Lower leg skin (tissue), 4 donors: Measurements from ENCODE around the gene DTNA. TPM values are rescaled to one million over a fixed set of nuclear protein-coding genes. Genes with fewer than 3 reads are reported as not detected.
"Not testable (repeated sequence)": the region's sequence is repeated elsewhere in the genome, so short reads cannot be mapped to it uniquely, and the experiment has no call there.

Source experiments
- DNase-seq, 2 donors: peaks; one replicate each; pipeline ENCODE4 v3.0.0-alpha.2; 2019; ENCODE audit warnings: low spot score in 2 of 2
- H3K4me3 ChIP-seq: fragments of 200-600 bp; sonication (generic); 2 replicates; pipeline ENCODE4 v1.5.1; 2017; ENCODE audit warnings: mild to moderate bottlenecking, low read depth; ENCODE audit not compliant: poor library complexity, severe bottlenecking
- POLR2A ChIP-seq, 2 donors: fragments of 450-650 bp; IDR thresholded peaks; one replicate each; pipeline ENCODE4 v1.6.1; 2016 to 2017; ENCODE audit warnings: antibody characterized with exemption in 2 of 2, mild to moderate bottlenecking in 1 of 2, moderate library complexity in 1 of 2
- whole genome bisulfite sequencing, 2 donors: methylation state at CpG; one replicate each; pipeline ENCODE4 v1.1.5; 2018; 5-methylcytosine and 5-hydroxymethylcytosine counted together
- intact Hi-C: fragments of 100-400 bp; cut with DNase I; formaldehyde crosslinking; loops from one replicate; pipeline ENCODE4 v1.15.0; 2023; ENCODE audit warnings: low total_unique reads
- total RNA-seq, 4 donors: library from RNA; depleted of rRNA; stranded (reverse); fragments of >200 nt; gene quantifications; one replicate each; pipeline ENCODE4 v1.1.0, GENCODE V29; 2016
- TF ChIP-seq, protein P1 (sequence below), 3 donors: fragments of 450-650 bp; IDR thresholded peaks; one replicate each; pipeline ENCODE4 v1.5.1; 2016; ENCODE audit warnings: antibody characterized with exemption in 3 of 3, mild to moderate bottlenecking in 3 of 3, moderate library complexity in 2 of 3

DTNA gene
- total RNA-seq, 4 donors from 2014 or later: 3.3 to 8.0 (median 5.7) TPM

DNA sequence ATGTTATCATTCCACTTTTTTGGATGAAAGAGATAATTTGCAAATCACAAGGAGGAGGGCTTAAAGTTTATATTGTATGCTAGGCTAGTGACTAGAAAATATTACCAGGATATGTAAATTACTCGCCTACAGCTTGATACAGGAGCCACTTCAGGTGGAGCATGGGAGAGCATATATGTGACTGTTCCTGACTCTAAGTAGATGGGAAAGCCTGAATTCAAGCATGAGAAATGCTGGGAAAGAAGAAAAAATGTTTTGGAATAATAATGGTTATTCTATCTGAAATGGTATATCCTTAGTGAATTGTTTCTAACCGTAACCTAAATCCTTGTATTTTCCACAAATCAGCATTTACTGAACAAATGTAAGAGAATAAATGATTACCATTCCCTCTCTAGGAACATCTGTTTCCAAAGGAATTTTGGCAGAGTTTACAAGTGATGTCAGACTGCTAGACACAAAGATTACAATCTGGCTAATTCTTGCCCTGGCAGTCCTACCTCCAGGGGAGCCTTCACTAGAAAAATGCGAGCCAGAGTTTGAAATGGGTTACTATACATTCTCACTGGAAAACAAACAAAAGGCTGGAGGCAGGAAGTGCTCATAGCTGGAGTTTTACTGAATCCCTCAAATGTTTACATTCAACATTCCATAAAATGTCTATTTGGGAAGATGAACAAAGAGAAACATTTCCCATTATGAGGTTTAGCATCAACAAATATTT lies 201.7 kb downstream of the DTNA start:
- intact Hi-C loops: no loop called here
- 39 to 46% methylated on average over 3 of the region's 3 CpGs for WGBS, 2 donors
- H3K4me3 ChIP-seq: no peak overlapping the region
- TF ChIP-seq, protein P1, sequence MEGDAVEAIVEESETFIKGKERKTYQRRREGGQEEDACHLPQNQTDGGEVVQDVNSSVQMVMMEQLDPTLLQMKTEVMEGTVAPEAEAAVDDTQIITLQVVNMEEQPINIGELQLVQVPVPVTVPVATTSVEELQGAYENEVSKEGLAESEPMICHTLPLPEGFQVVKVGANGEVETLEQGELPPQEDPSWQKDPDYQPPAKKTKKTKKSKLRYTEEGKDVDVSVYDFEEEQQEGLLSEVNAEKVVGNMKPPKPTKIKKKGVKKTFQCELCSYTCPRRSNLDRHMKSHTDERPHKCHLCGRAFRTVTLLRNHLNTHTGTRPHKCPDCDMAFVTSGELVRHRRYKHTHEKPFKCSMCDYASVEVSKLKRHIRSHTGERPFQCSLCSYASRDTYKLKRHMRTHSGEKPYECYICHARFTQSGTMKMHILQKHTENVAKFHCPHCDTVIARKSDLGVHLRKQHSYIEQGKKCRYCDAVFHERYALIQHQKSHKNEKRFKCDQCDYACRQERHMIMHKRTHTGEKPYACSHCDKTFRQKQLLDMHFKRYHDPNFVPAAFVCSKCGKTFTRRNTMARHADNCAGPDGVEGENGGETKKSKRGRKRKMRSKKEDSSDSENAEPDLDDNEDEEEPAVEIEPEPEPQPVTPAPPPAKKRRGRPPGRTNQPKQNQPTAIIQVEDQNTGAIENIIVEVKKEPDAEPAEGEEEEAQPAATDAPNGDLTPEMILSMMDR (IDR thresholded peaks at IDR 0.05): no peak
- no peak for TF ChIP-seq POLR2A (IDR thresholded peaks at IDR 0.05)
- DNase-seq: no peak

DNA sequence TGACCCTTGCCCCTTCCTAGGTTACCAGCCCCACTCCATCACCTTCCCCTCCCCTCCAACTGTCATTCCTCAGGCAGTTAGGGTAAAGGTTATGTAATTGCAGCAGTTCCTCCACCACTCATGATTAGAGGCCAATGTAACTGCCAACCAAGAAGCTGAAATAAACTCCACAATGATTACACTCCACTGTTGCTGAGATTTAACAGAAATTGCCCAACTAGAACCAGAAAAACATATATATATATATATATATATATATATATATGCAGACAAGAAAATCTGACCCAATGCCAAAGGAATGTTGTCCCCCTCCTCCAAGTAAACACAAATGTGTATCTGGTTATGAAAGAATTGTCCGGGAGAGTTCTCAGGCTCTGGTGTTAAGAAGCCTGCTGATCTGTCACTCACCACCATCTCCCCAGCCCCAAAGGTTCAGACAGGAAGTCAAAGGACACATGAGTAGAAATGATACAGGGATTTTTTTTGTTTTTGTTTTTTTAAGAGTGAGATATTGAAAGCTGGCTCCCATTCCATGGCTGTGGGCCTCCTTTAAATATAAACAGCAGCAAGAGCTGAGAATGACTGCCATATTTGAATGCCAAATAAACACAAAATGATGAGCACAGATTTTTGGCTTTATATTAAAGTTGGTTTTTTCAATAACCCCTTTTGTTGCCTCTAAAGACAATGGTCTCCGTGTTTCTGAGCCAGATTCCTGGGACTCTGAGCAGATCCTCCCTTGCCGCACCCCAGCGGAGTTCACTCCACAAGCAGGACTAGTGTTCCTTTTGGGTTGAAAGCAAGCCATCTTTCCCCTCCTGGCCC lies 204.0 kb downstream of the DTNA start:
- no peak for DNase-seq
- intact Hi-C loops: no loop called here

DNA sequence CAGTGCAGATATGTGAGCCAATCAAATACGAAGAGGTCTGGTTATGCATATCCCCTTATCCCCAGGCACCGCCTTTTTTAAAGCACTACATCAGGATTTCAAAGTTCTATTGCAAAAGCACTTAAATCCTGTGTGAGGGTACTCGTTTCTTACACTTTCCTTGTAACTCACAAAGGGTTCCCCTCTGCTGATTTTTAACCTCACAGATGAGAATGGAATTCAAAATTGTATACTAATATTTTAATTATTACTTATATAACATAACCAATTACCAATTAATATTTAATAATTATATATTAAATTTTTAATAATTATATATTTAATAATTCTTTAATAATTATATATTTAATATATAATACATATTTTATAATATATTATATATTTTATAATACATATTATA lies 204.9 kb downstream of the DTNA start:
- no peak overlapping the region for H3K4me3 ChIP-seq
- WGBS, 2 donors: 70 to 77% methylated on average over 3 of the region's 3 CpGs
- no peak for DNase-seq
- no peak for TF ChIP-seq POLR2A (IDR thresholded peaks at IDR 0.05)
- TF ChIP-seq, protein P1 (IDR thresholded peaks at IDR 0.05): no peak
- intact Hi-C loops: no loop called here

More for the DNA sequence above, 204.0 kb downstream of the DTNA start:
- 66 to 79% methylated on average over 4 of the region's 4 CpGs for WGBS, 2 donors
- H3K4me3 ChIP-seq: no peak overlapping the region
- TF ChIP-seq, protein P1 (IDR thresholded peaks at IDR 0.05): no peak
- no peak for TF ChIP-seq POLR2A (IDR thresholded peaks at IDR 0.05)

DNA sequence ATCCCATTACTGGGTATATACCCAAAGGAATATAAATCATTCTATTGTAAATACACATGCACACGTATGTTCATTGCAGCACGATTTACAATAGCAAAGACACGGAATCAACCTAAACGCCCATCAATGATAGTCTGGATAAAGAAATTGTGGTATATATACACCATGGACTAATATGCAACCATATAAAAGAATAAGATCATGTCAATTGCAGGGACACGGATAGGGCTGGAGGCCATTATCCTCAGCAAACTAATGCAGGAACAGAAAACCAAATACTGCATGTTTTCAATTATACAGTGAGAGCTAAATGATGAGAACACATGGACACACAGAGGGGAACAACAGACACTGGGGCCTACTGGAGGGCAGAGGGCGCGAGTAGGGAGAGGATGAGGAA lies 206.4 kb downstream of the DTNA start:
- DNase-seq, intact Hi-C loops, H3K4me3 ChIP-seq: not testable (repeated sequence)
- 94 to 97% methylated on average over 7 of the region's 7 CpGs for WGBS, 2 donors

DNA sequence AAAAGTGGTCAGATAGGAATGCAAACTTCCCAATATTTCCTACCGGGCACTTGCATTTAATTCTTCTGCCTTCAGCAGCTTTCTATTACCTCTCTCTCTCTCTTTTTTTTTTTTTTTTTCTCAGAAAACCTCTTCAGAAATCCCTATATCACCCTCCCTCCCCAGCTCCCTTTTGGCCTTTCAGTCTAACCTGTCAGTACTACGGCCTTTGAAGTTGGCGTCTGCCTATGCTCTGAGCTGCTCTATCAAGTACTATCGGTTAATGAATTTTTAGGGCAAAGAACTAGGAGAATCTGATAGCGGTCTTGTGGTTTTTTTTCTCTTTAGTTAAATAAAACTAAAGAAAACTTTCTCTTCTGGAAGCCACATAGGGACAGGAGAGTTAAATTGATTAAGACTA lies 208.8 kb downstream of the DTNA start:
- no peak overlapping the region for H3K4me3 ChIP-seq
- no peak for DNase-seq
- 71 to 80% methylated on average over 5 of the region's 5 CpGs for WGBS, 2 donors
- no peak for TF ChIP-seq POLR2A (IDR thresholded peaks at IDR 0.05)
- TF ChIP-seq, protein P1 (IDR thresholded peaks at IDR 0.05): no peak
- intact Hi-C loops: no loop called here

DNA sequence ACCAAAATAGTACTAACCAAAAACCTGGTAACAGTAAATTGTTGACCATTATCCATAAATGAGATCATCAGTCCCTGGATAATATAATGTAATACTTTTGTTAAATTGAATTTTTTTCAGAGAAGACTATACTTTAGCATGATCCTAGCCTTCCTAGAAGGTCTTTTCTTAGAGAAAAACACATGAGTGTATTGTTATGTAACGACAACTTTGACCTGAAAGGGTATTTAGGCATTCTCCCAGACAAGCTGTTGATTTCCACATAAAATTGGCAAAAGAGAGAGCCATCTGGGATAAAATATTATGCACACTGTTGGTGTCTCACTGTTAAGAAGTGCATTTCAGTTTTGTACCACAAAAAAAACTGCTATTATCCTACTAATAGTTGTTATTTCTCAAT lies 211.1 kb downstream of the DTNA start:
- intact Hi-C loops: no loop called here
- no peak overlapping the region for H3K4me3 ChIP-seq
- TF ChIP-seq POLR2A (IDR thresholded peaks at IDR 0.05): no peak
- TF ChIP-seq, protein P1 (IDR thresholded peaks at IDR 0.05): no peak
- 64 to 75% methylated on average over 1 of the region's 1 CpG for WGBS, 2 donors
- DNase-seq: no peak
